H1 (cell line): ENCODE results near the gene EWSR1. TPM values are rescaled to one million over a fixed set of nuclear protein-coding genes. Genes with fewer than 3 reads are reported as not detected.

Experiments used
- CTCF ChIA-PET: fragments of 300-600 bp; sonication (Branson Sonifier 250); formaldehyde crosslinking; loops from one replicate; lab custom pipeline; 2021; ENCODE audit not compliant: partially characterized antibody; lab: Charles Lee
- POLR2A ChIA-PET: fragments of 300-600 bp; sonication (Branson Sonifier 250); formaldehyde crosslinking; loops from one replicate; lab custom pipeline; 2021; ENCODE audit warnings: inconsistent platforms; ENCODE audit not compliant: partially characterized antibody; lab: Charles Lee
- DNase-seq, 2 experiments: peaks; one replicate each; pipeline versions ENCODE4 v3.0.0 to v3.0.0-alpha.2; 2010 to 2022; ENCODE audit warnings: low spot score in 2 of 2, low read depth in 1 of 2, mixed read lengths in 1 of 2
- FAIRE-seq: peaks from 2 replicates; lab custom pipeline; 2011; peaks lifted over from hg19 to GRCh38; lab: Jason Lieb, UNC
- H2AFZ ChIP-seq: 2 replicates; pipeline ENCODE4 v1.8.1; 2012; ENCODE audit warnings: low read length, inconsistent platforms
- H2AK5ac ChIP-seq: 2 replicates; pipeline ENCODE4 v1.6.1; 2013; ENCODE audit warnings: low read depth, low read length
- H2BK120ac ChIP-seq: replicated peaks from 2 replicates; pipeline ENCODE3; 2013; ENCODE audit warnings: low read depth, low read length, inconsistent platforms
- H2BK12ac ChIP-seq: 2 replicates; pipeline ENCODE4 v1.6.1; 2013; ENCODE audit warnings: low read depth, low read length
- H2BK15ac ChIP-seq: 2 replicates; pipeline ENCODE4 v1.6.1; 2013; ENCODE audit warnings: low read length
- H2BK20ac ChIP-seq: 2 replicates; pipeline ENCODE4 v1.6.1; 2013; ENCODE audit warnings: low read length
- H2BK5ac ChIP-seq: 2 replicates; pipeline ENCODE4 v1.6.1; 2013; ENCODE audit warnings: low read depth, low read length
- H3K14ac ChIP-seq: 2 replicates; pipeline ENCODE4 v1.6.1; 2013; ENCODE audit warnings: inconsistent platforms; ENCODE audit not compliant: insufficient read length
- H3K18ac ChIP-seq: 2 replicates; pipeline ENCODE4 v1.6.1; 2013; ENCODE audit warnings: low read length; ENCODE audit errors: extremely low read depth
- H3K23ac ChIP-seq: 2 replicates; pipeline ENCODE4 v1.6.1; 2013; ENCODE audit warnings: inconsistent platforms; ENCODE audit not compliant: insufficient read length
- H3K23me2 ChIP-seq: 2 replicates; pipeline ENCODE4 v1.6.1; 2013; ENCODE audit warnings: low read depth, low read length
- H3K27ac ChIP-seq: 2 replicates; pipeline ENCODE4 v1.6.1; 2011; ENCODE audit warnings: low read depth, low read length, inconsistent platforms
- H3K27me3 ChIP-seq, 4 experiments: replicated peaks in 1 of 4; 1 replicate in 1 of 4; 2 replicates in 3 of 4; pipeline versions ENCODE4 v1.6.1 to v1.8.1; 2011 to 2013; ENCODE audit warnings: low read length in 3 of 4, mild to moderate bottlenecking in 3 of 4, inconsistent platforms in 2 of 4, mixed read lengths in 2 of 4, moderate library complexity in 1 of 4; ENCODE audit not compliant: control insufficient read depth in 3 of 4, insufficient read depth in 3 of 4; ENCODE audit errors: extremely low read depth in 1 of 4
- H3K36me3 ChIP-seq, 4 experiments: 2 replicates each; pipeline versions ENCODE4 v1.6.1 to v1.8.1; 2011 to 2013; ENCODE audit warnings: mild to moderate bottlenecking in 4 of 4, low read length in 3 of 4, moderate library complexity in 2 of 4, control low read depth in 1 of 4, inconsistent platforms in 1 of 4; ENCODE audit not compliant: insufficient read depth in 4 of 4, control insufficient read depth in 2 of 4
- H3K4ac ChIP-seq: replicated peaks from 2 replicates; pipeline ENCODE3; 2013; ENCODE audit warnings: low read length, low read depth, mixed read lengths, inconsistent platforms; ENCODE audit not compliant: insufficient read length
- H3K4me1 ChIP-seq, 4 experiments: replicated peaks in 1 of 4; 1 replicate in 1 of 4; 2 replicates in 3 of 4; pipeline versions ENCODE4 v1.6.1 to v1.8.1; 2011 to 2013; ENCODE audit warnings: low read length in 3 of 4, inconsistent platforms in 2 of 4, mixed read lengths in 1 of 4; ENCODE audit not compliant: insufficient read depth in 4 of 4, control insufficient read depth in 3 of 4
- H3K4me2 ChIP-seq, 2 experiments: 2 replicates each; pipeline versions ENCODE4 v1.6.1 to v1.8.1; 2011 to 2013; ENCODE audit warnings: low read depth in 2 of 2, low read length in 2 of 2, control low read depth in 1 of 2, inconsistent platforms in 1 of 2, mild to moderate bottlenecking in 1 of 2; ENCODE audit not compliant: insufficient read depth in 1 of 2
- H3K4me3 ChIP-seq, 4 experiments: fragments of 200-600, 300-600 bp in 1 of 4; sonication (generic), shearing (Covaris generic), sonication (Bioruptor Twin) in 1 of 4; 2 replicates each; pipeline versions ENCODE4 v1.5.1 to v1.8.1; 2011 to 2016; ENCODE audit warnings: low read length in 4 of 4, low read depth in 3 of 4, control low read depth in 2 of 4, inconsistent platforms in 2 of 4, mild to moderate bottlenecking in 2 of 4, mixed read lengths in 1 of 4, moderate library complexity in 1 of 4; ENCODE audit not compliant: insufficient read depth in 2 of 4; ENCODE audit errors: extremely low read depth in 1 of 4
- H3K56ac ChIP-seq: replicated peaks from 2 replicates; pipeline ENCODE3; 2013; ENCODE audit warnings: low read depth, mild to moderate bottlenecking, mixed read lengths, low read length, inconsistent platforms; ENCODE audit not compliant: insufficient read length
- H3K79me1 ChIP-seq: 2 replicates; pipeline ENCODE4 v1.6.1; 2013; ENCODE audit warnings: low read depth, low read length, control low read depth
- H3K79me2 ChIP-seq, 2 experiments: 2 replicates each; pipeline versions ENCODE4 v1.6.1 to v1.8.1; 2012 to 2013; ENCODE audit warnings: low read length in 2 of 2, mild to moderate bottlenecking in 2 of 2, inconsistent platforms in 1 of 2; ENCODE audit not compliant: insufficient read depth in 2 of 2, control insufficient read depth in 1 of 2
- H3K9ac ChIP-seq, 4 experiments: replicated peaks in 1 of 4; 1 replicate in 1 of 4; 2 replicates in 3 of 4; pipeline versions ENCODE4 v1.6.1 to v1.8.1; 2011 to 2013; ENCODE audit warnings: low read depth in 3 of 4, low read length in 3 of 4, control low read depth in 2 of 4, mild to moderate bottlenecking in 2 of 4, moderate library complexity in 2 of 4, inconsistent platforms in 1 of 4; ENCODE audit errors: extremely low read depth in 1 of 4
- H3K9me3 ChIP-seq, 2 experiments: 2 replicates each; pipeline versions ENCODE4 v1.6.1 to v1.8.1; 2012 to 2013; ENCODE audit warnings: mild to moderate bottlenecking in 2 of 2, moderate library complexity in 2 of 2, control low read depth in 1 of 2, inconsistent platforms in 1 of 2, low read depth in 1 of 2, low read length in 1 of 2, mixed read lengths in 1 of 2; ENCODE audit not compliant: insufficient read depth in 2 of 2
- H4K20me1 ChIP-seq, 2 experiments: replicated peaks in 1 of 2; 2 replicates each; pipeline versions ENCODE3 to v1.8.1; 2011 to 2013; ENCODE audit warnings: inconsistent platforms in 2 of 2, low read length in 2 of 2, mild to moderate bottlenecking in 1 of 2; ENCODE audit not compliant: insufficient read depth in 2 of 2, control insufficient read depth in 1 of 2
- H4K5ac ChIP-seq: 2 replicates; pipeline ENCODE4 v1.6.1; 2013; ENCODE audit warnings: low read length, low read depth, mixed read lengths, inconsistent platforms; ENCODE audit not compliant: insufficient read length
- H4K8ac ChIP-seq: 2 replicates; pipeline ENCODE4 v1.8.0; 2013; ENCODE audit warnings: mild to moderate bottlenecking, moderate library complexity, low read length, inconsistent platforms; ENCODE audit not compliant: insufficient read depth; ENCODE audit errors: extremely low read depth
- H4K91ac ChIP-seq: replicated peaks from 2 replicates; pipeline ENCODE3; 2013; ENCODE audit warnings: low read length, mixed read lengths, inconsistent platforms; ENCODE audit not compliant: insufficient read length
- CBX5 ChIP-seq: fragments of 300-800, 300-1000 bp; sonication (generic); IDR thresholded peaks from 2 replicates; pipeline ENCODE4 v1.7.1; 2016; ENCODE audit warnings: antibody characterized with exemption, low read length, low read depth
- EZH2 ChIP-seq: fragments of 200-600 bp; sonication (generic); IDR thresholded peaks from 2 replicates; pipeline ENCODE4 v1.7.1; 2012; ENCODE audit warnings: low read depth, mild to moderate bottlenecking, moderate library complexity, low read length, inconsistent platforms; ENCODE audit not compliant: severe bottlenecking
- FOSL1 ChIP-seq: IDR thresholded peaks from 2 replicates; pipeline ENCODE4 v1.6.1; 2011; ENCODE audit warnings: mild to moderate bottlenecking, low read depth, low read length, moderate library complexity; ENCODE audit not compliant: insufficient read depth
- HDAC2 ChIP-seq, 2 experiments: fragments of 300-600 bp in 1 of 2; sonication (generic) in 1 of 2; IDR thresholded peaks; 2 replicates each; pipeline ENCODE4 v1.6.1; 2011 to 2012; ENCODE audit warnings: low read depth in 2 of 2, low read length in 2 of 2, mild to moderate bottlenecking in 2 of 2, moderate library complexity in 2 of 2, borderline replicate concordance in 1 of 2, inconsistent platforms in 1 of 2
- POLR2A ChIP-seq, 2 experiments: IDR thresholded peaks; 1 replicate in 1 of 2; 2 replicates in 1 of 2; pipeline ENCODE4 v1.6.1; 2011; ENCODE audit warnings: low read depth in 2 of 2, low read length in 2 of 2, mild to moderate bottlenecking in 2 of 2; ENCODE audit errors: control extremely low read depth in 1 of 2
- RAD21 ChIP-seq, 2 experiments: IDR thresholded peaks in 1 of 2; conservative IDR thresholded peaks in 1 of 2; 2 replicates each; pipeline ENCODE4 v1.6.1; 2011; ENCODE audit warnings: low read depth in 2 of 2, low read length in 2 of 2, improper control_type of control experiment in 1 of 2, inconsistent platforms in 1 of 2, mild to moderate bottlenecking in 1 of 2, moderate library complexity in 1 of 2
- TAF7 ChIP-seq: optimal IDR thresholded peaks from 2 replicates; pipeline ENCODE3; 2011; ENCODE audit warnings: low read depth, mild to moderate bottlenecking, inconsistent platforms, low read length, moderate library complexity, borderline replicate concordance
- WGBS, 2 experiments: shearing (Covaris generic) in 1 of 2; methylation state at CpG; one replicate each; pipeline versions ENCODE4 v1.1.6 to v1.1.7; 2013 to 2015; ENCODE audit warnings: low lambda C conversion rate in 2 of 2, mixed read lengths in 2 of 2, inconsistent platforms in 1 of 2, low coverage in 1 of 2, missing lambda C conversion rate in 1 of 2; ENCODE audit not compliant: insufficient replicate concordance in 2 of 2, insufficient coverage in 1 of 2, insufficient read length in 1 of 2; ENCODE audit errors: extremely low coverage in 1 of 2, missing lambda C conversion rate in 1 of 2; 5-methylcytosine and 5-hydroxymethylcytosine counted together
- polyA plus RNA-seq, 7 experiments: library from polyadenylated mRNA; depleted of rRNA in 3 of 7; stranded (reverse) in 5 of 7; unstranded in 2 of 7; fragments of >200 nt in 5 of 7; fragments of 200-250 nt in 2 of 7; gene quantifications; 1 replicate in 5 of 7; 2 replicates in 1 of 7; 4 replicates in 1 of 7; pipeline versions ENCODE4 v1.2.1 to v1.2.3, GENCODE V29; 2011 to 2013; ENCODE audit warnings: missing spikeins in 2 of 7, mixed read lengths in 2 of 7
- total RNA-seq: library from RNA; stranded (reverse); fragmentation: NEBNext Ultra II Directional; extraction: Animal tissue kit (Norgen Biotek cat#: 25700); gene quantifications from 2 replicates; pipeline ENCODE4 v1.2.1, GENCODE V29; 2021
- TF ChIP-seq, protein P1 (sequence below), 3 experiments: IDR thresholded peaks; 1 replicate in 2 of 3; 2 replicates in 1 of 3; pipeline versions ENCODE4 v1.5.1 to v1.6.1; 2011; ENCODE audit warnings: low read length in 3 of 3, mild to moderate bottlenecking in 3 of 3, inconsistent platforms in 2 of 3, low read depth in 1 of 3, moderate library complexity in 1 of 3; ENCODE audit not compliant: insufficient read depth in 1 of 3; ENCODE audit errors: control extremely low read depth in 1 of 3

Gene EWSR1
- total and polyA plus RNA-seq, 2 of the 8 experiments (the other 6 are each of a cell fraction or from before 2014, with no cell fraction given): 387 to 930 TPM

DNA sequence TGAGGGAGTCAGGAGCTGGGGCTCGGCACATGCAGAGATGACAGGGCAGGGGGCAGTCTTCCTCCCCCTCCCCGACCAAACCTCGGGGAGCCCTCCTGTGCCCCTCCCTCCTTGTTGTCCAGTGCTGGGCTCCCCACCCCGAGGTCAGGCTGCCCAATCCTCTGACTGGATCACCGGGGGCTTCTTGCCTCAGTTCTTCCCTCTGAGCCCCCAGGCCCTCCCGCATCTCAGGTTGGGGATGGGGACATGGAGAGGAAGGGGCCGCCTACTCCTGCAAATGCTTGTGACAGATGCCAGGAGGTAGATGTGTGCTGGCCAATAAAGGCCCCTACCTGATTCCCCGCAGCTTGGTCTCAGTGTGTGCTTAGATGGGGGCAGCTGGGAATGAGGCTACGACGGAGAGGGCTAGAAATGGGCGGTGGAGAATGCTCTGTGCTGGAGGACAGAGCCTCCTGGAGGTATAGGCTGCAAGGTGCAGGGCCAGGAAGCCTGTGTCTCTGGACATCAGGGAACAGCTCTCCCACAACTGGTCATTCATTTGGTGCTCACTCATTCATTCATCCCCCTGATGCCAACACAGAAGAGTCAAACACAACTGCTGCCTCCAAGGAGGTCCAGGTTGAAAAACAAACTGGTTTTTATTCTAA lies 8.7 kb upstream of the EWSR1 start:
- Histone ChIP-seq H3K9me3 (no peaks in the 10 kb centered on the region), H2AFZ (no peak overlapping the region)

More for the DNA sequence above, 8.7 kb upstream of the EWSR1 start:
- no peak overlapping the region for H3K27ac ChIP-seq
- H3K79me2 ChIP-seq: no peaks in the 10 kb centered on the region
- no peak overlapping the region for H3K4me3 ChIP-seq
- H3K14ac ChIP-seq: no peak overlapping the region
- peaks cover 3% of the 10 kb centered on the region; the same call in 1 of the 2 replicates for H3K79me1 ChIP-seq
- H2AK5ac ChIP-seq: no peak overlapping the region
- H4K91ac ChIP-seq: peak overlapping the region; percentile 47
- H2BK20ac ChIP-seq: no peak overlapping the region
- no peak for FAIRE-seq
- no peak overlapping the region for H2BK15ac ChIP-seq
- H3K18ac ChIP-seq: no peak overlapping the region
- 80% methylated on average over 11 of the region's 11 CpGs; no CpG with 5 or more reads in 1 of the 2 experiments for WGBS, 2 experiments
- no peaks in the 10 kb centered on the region for H3K23me2 ChIP-seq
- no peak overlapping the region for H3K4me2 ChIP-seq
- no peaks in the 10 kb centered on the region for H3K27me3 ChIP-seq
- H4K20me1 ChIP-seq: peaks cover 3 to 21% of the 10 kb centered on the region in 2 experiments
- H2BK120ac ChIP-seq: no peak overlapping the region
- no peak overlapping the region for H3K23ac ChIP-seq
- H4K5ac ChIP-seq: no peak overlapping the region
- H4K8ac ChIP-seq: no peak overlapping the region
- peaks cover 0 to 20% (median 6%) of the 10 kb centered on the region in 4 experiments; a peak in 6 of 8 replicates for H3K36me3 ChIP-seq
- no peak for DNase-seq
- no peaks in the 10 kb centered on the region; a peak in 1 of 7 replicates for H3K4me1 ChIP-seq
- H3K4ac ChIP-seq: no peak overlapping the region
- H2BK5ac ChIP-seq: 0 out of 2 replicates have a peak overlapping the region, but pooled peaks have one; percentile 24
- H3K9ac ChIP-seq: no peak overlapping the region
- no peak overlapping the region for H2BK12ac ChIP-seq
- ChIA-PET POLR2A (interaction anchor here (0.9 to 8.6 kb wide), 12 partner anchors 10 to 58 kb away, joined by 3 to 139 read pairs (median 4); partner anchors contain the start of genes EMID1, EWSR1 and RHBDD3), CTCF (interaction anchor here (1.0 to 1.9 kb wide), 11 partner anchors 10 to 65 kb away, joined by 3 to 8 read pairs (median 3); partner anchors contain the start of gene EMID1)
- no peak for TF ChIP-seq TAF7
- TF ChIP-seq, protein P1, sequence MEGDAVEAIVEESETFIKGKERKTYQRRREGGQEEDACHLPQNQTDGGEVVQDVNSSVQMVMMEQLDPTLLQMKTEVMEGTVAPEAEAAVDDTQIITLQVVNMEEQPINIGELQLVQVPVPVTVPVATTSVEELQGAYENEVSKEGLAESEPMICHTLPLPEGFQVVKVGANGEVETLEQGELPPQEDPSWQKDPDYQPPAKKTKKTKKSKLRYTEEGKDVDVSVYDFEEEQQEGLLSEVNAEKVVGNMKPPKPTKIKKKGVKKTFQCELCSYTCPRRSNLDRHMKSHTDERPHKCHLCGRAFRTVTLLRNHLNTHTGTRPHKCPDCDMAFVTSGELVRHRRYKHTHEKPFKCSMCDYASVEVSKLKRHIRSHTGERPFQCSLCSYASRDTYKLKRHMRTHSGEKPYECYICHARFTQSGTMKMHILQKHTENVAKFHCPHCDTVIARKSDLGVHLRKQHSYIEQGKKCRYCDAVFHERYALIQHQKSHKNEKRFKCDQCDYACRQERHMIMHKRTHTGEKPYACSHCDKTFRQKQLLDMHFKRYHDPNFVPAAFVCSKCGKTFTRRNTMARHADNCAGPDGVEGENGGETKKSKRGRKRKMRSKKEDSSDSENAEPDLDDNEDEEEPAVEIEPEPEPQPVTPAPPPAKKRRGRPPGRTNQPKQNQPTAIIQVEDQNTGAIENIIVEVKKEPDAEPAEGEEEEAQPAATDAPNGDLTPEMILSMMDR (IDR thresholded peaks at IDR 0.05; ENCODE audit: control extremely low read depth in 1 of 3, insufficient read depth in 1 of 3, low read depth in 1 of 3, low read length in 3 of 3): peak; percentile 35 to 67 (median 61)
- no peak for TF ChIP-seq HDAC2 (IDR thresholded peaks at IDR 0.05; ENCODE audit: borderline replicate concordance in 1 of 2, low read depth in 2 of 2, low read length in 2 of 2)
- TF ChIP-seq POLR2A (IDR thresholded peaks at IDR 0.05; ENCODE audit: control extremely low read depth in 1 of 2, low read depth in 2 of 2, low read length in 2 of 2): peak in 1 of 2 experiments; percentile 30; a peak in 1 of 3 replicates
- TF ChIP-seq RAD21 (IDR thresholded peaks at IDR 0.05 in 1 of 2, conservative IDR thresholded peaks at IDR 0.05 in 1 of 2; ENCODE audit: low read depth in 2 of 2, low read length in 2 of 2): peak; percentile 39 to 52
- TF ChIP-seq FOSL1: no peak
- TF ChIP-seq CBX5: no peak
- no peak for TF ChIP-seq EZH2
- H3K56ac ChIP-seq: no peak overlapping the region
